Stimulated activated CD8-positive, alpha-beta memory T cell treated with anti-CD3 and anti-CD28 coated beads, Interleukin-7, amount 100 ng/mL, for 48 hours (primary cell): ENCODE measurements around the gene PIK3R4.

Experiments used
- DNase-seq, 2 donors: peaks; one replicate each; pipeline ENCODE4 v3.0.0-alpha.2; 2020; ENCODE audit warnings: low read depth in 1 of 2; ENCODE audit errors: extremely low read depth in 1 of 2

PIK3R4 gene

GRCh38 chr3:130746246-130747039 lies at the start of gene PIK3R4:
PIK3R4 (minus strand) TSS chr3:130746829; CDS start chr3:130745218, 1,611 bp downstream.
- peak; percentile 78 to 95 for DNase-seq

DNA sequence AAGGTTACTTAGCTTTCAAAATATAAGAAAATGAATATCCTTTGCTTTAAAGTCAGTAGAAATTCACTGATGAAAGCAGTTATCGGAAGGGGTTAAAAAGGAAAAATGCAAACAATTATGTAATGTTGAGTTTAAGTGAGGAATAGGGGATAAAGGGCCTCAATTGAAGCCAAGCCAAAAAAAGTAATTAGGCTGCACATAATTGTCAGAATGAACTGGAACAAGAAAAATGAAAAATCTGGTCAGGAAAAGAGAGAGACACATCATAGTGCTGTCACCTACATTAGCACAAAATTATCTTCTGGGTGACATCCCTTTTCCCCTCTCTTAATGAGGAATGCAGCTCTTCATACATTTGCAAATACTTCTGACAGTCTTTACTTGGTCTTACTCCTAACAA lies 48.8 kb upstream of the PIK3R4 start:
- DNase-seq, result no peak

DNA sequence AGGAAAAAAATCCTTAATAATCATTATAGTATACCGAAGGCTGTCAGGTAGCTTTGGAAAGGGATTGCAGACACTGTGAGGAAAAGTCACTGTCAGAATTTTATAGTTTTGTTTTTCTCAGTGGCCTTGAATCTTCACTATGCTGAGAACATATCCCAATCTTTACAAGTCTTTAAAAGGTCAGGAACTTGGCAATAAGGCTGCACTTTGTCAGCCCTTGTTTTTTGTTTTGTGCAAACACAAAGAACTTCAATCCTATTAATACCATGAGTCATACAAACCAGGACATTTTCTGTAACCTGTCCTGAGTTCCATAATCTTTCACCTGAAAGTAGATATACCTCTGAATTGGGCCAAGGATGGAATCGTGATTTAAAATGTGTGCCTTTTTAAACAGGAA lies 45.6 kb upstream of the PIK3R4 start:
- DNase-seq, result no peak

DNA sequence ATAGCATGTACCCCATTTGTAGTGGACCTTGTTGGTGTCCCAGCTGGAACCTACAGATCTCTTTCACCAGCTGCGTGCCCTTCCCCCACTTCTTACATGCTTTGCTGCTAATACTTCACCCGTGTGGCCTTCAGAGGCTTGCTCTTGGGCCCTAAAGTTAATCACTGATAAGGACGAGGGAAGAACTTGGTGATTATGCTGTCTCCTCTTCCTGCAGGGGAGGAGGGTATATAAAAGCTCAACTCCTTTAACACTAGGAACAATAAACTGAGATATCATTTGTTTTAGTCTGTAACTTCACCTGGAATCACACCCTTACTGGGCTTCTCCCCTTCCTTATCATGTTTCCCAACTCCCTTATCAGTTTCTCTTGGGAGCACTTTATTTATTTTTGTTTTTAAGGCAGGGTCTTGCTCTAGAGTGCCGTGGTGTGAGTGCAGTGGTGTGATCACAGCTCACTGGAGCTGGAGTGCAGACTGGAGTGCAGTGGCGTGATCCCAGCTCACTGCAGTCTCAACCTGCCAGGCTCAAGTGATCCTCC lies 43.2 kb upstream of the PIK3R4 start:
- no peak for DNase-seq

GRCh38 chr3:130787422-130788068 lies 40.9 kb upstream of the PIK3R4 start:
- no peak for DNase-seq

DNA sequence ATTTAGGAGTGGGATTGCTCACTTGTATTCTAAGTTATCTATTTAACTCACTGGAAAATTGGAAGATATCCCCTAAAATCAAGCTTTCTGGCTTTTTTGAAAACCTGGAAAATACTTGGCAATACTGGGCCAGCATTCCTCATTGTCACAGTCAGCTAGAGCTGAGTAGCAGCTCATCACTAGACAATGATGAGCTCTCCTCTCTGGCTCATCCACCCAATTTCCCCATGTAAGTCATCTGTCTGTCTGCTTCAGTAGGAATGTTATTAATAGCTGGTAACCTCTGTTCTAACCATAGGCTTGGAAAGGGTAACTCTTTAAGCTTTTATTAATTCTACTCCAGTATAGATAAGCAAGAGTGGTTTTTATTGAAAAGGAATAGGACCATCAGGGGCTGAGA lies 39.7 kb upstream of the PIK3R4 start:
- no peak for DNase-seq

DNA sequence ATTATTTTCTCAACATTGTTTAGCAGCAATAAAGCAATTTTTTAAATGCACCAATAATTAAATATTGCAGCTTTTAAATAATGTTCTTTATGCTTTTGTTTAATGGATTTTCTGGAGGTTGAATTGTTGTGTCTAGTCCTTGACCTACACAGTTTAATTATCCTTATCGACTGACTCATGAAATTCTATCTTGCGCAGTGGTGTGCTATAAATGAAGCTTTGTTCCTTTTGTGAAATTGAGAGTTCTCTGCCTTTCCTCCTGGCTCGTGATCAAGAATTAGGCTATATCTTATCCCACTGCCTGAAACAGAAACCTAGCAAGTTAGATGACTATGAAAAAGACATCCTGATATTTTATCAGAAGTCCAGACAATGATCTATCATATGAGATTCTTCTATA lies 37.0 kb upstream of the PIK3R4 start:
- no peak for DNase-seq

- no peak for DNase-seq
These were observed 32.9 kb upstream of the PIK3R4 start for GRCh38 chr3:130779486-130779885.

- DNase-seq, result no peak
These were observed 32.4 kb upstream of the PIK3R4 start for GRCh38 chr3:130779031-130779430.

DNA sequence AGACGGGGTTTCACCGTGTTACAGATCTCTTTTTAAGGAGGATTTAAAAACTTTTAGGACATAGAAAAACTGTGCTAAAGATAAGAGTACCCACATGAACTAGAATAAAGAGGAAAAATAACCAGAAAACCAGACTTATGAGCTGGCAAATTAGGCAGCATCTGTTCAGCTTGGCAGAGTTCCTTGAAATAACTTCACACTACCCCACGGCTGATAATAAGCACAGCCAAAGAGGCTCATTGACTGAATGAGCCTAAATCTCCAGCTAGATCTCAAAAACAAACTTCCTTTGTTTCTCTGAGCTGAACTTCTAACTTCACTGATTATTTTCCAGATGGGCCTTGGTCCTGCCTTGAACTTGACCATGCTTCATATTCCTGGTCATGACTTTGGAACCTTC lies 26.7 kb upstream of the PIK3R4 start:
- DNase-seq, result no peak

GRCh38 chr3:130772129-130772528 lies 25.5 kb upstream of the PIK3R4 start:
- DNase-seq, result no peak

DNA sequence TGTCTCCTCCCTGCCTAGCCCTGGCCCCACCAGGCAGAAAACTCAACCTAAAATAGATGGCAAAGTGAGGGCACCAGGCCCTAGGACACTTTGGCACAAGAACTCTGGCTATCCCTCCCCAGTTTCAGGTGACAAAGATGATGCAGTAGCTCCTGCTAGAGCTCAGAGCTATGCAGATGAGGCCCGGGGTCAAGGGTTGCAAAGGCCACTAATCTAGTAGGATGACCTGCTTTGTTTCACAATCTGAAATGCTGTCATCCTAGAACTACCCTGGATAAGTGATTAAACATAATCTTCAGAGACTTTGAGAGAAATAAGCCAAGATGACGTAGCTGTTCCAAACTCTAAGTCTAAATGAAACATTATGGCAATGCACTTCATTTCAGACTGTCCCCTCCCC lies 24.0 kb upstream of the PIK3R4 start:
- no peak for DNase-seq

DNA sequence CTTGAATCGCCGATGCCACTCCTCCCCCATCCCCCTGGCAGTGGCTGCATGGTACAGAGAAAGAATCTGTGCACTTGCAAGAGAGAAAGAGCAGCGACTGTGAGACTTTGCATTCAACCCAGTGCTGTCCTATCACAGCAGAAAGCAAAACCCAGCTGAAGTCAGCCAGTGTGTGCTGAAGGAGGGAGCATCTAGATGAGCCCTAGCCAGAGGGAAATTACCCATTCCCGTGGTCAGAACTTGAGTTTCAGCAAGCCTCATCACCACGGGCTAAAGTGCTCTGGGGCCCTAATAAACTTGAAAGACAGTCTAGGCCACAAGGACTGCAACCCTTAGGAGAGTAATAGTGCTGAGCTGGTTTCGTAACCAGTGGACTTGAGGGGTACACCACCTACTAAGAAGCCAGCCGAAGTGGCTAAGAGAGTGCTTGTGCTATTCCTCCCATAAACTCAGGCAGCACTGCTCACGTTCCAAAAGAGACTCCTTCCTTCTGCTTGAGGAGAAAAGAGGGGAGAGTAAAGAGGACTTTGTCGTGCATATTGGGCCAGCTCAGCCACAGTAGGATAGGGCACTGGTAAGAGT lies 15.2 kb upstream of the PIK3R4 start:
- no peak for DNase-seq

DNA sequence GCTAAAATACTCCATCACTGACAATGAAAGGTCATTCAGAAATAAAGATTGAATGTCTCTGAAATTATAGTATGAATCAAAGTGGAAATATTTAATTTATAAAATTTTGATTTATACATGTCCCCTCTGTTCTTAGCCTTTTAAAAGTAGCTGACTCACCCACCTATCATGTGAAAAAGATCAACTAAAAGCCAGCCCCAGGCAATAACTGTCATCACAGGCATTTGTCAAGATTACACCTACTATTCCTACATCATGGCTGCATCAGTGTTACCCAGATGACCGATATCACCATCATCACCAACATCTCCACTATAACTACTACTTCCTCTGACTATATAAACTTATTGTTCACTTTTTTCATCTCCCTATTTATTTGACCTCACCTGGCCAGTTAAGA lies 14.3 kb upstream of the PIK3R4 start:
- no peak for DNase-seq

- DNase-seq, result no peak
These were observed 13.2 kb upstream of the PIK3R4 start for GRCh38 chr3:130759692-130760338.

- no peak for DNase-seq
These were observed 12.2 kb upstream of the PIK3R4 start for GRCh38 chr3:130758624-130759369.

- DNase-seq, result no peak
These were observed 11.1 kb upstream of the PIK3R4 start for GRCh38 chr3:130757611-130758150.

- DNase-seq, result no peak
These were observed 9.0 kb upstream of the PIK3R4 start for GRCh38 chr3:130755666-130756065.

DNA sequence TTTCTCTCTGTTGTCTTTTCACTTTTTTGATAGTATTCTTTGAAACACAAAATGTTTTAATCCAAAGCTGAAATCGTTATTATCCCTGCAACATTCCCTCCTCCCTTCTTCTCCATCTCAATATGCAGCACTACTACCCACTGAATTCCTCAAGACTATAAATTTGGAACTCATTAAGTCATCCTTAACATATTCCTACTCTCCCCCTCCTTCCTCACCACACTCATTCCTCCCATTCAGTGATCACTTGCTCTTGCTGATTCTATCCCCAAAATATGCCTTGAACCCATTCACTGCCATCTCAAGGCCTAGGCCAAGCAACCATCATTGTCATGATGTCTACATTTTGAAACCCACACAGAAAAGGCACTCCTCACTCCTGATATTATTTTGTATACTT lies 2.4 kb upstream of the PIK3R4 start:
- DNase-seq, result no peak

GRCh38 chr3:130748467-130748861 lies 1.8 kb upstream of the PIK3R4 start:
- DNase-seq, result no peak
